T-helper 1 cell treated with Interleukin-12 subunit alpha and Interleukin-12 subunit beta and Interleukin-4 antibody, amounts not matched to agents 30 ng/mL and 1 ng/mL, for 36 hours (primary cell): ENCODE measurements around the gene LRRC43. TPM values are rescaled to one million over a fixed set of nuclear protein-coding genes. Genes with fewer than 3 reads are reported as not detected.

Experiments used
- intact Hi-C: fragments of 100-400 bp; cut with micrococcal nuclease; formaldehyde crosslinking; loops from one replicate; pipeline ENCODE4 v1.15.1; 2024
- total RNA-seq: library from RNA; stranded (reverse); gene quantifications from 2 replicates; pipeline ENCODE4 v1.2.3, GENCODE V29; 2022

LRRC43 gene
- total RNA-seq, 1 donor from 2014 or later: not detected

GRCh38 chr12:122208073-122208820 lies 25.3 kb downstream of the LRRC43 start:
- intact Hi-C loops: no loop called here

GRCh38 chr12:122215771-122216170 lies 32.8 kb downstream of the LRRC43 start:
- intact Hi-C loops: no loop called here

DNA sequence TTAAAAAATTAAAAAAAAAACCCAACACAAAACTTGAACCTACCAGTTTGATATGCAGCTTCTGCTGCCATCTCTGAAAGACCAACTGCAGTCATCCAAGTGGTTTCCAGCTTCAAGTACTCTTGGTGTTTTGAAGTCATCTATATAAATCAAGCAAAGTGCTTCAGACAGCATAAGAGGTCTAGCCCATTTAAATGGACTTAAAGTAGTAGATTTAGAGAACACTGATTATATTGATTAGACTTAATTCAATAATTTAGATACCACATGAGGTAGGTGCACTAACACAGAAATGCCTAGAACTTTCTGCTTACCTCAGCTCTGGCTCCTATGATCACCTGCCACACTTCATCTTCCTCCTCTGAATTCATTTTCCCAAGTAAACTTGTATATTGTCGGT lies 33.5 kb downstream of the LRRC43 start:
- intact Hi-C loops: no loop called here

GRCh38 chr12:122225683-122226365 lies 42.9 kb downstream of the LRRC43 start, which contains the start of gene DIABLO:
Gene DIABLO, minus strand, starts transcription at chr12:122226052. Its CDS starts 38 bp downstream, at chr12:122226014.
- intact Hi-C loops: loop anchor here (1.0 to 2.0 kb wide), 16 partner anchors 18 to 1007 kb away; partner anchors contain the start of genes B3GNT4, CFAP251, DENR and KNTC1

DNA sequence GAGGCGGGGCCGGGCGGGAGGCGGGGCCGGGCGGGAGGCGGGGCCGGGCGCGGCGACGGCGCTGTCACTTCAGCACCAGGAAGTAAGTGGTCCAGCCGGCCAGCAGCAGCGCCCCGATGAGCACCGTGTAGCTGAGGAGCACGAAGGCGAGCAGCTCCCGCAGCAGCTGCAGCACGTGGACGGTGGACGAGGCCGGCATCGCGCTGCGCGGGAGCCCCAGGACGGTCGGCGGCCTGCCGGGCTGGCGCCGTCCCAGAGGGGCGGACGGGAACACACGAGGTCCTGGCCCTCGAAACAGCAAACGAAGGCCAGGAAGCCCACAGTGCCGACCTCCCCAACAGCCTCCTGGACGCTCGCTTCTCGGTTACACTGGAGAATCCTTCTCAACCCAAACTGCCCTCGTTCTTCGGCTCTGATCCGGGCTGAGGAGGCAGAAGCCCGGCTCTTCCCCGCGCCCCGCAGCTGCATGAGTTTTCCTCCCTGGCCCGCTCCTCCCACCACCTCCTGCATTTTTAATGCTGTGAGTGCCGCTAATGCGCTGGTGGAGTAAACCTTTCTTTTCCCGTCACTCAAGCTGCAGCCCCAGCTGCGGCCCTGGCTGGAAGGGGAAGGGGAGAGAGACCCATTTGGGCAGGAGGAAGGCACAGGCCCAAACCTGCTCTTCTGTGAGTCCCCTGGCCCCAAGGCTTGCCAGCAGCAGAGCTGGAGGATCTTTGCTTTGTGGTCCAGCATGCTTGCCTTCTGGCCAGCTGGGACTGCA lies 43.6 kb downstream of the LRRC43 start:
- intact Hi-C loops: loop anchor here (1.0 to 2.0 kb wide), 16 partner anchors 18 to 1006 kb away; partner anchors contain the start of genes B3GNT4, CFAP251, DENR and KNTC1

DNA sequence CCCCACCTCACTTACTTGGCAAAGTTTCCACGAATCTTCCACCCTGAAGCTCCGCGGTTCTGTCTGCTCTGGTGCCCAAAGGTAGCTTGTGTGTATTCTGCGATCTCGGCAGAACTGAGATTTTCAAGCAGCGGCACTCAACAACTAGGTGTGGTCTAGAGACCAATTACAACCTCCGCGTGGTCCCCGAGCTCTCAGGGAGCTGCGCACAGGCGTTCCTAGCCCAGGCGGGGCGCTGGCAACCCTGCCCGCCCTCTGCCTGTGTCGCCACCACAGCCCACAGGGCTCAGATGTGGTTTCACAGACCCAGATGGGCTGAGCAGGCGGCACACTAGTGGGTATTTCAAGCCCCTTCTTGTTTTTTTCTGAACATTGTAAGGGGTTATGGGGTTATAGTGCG lies 44.4 kb downstream of the LRRC43 start:
- intact Hi-C loops: loop anchor here (2.0 kb wide), 4 partner anchors 433 to 1005 kb away; partner anchors contain the start of genes DENR, MPHOSPH9, MTRFR and OGFOD2

DNA sequence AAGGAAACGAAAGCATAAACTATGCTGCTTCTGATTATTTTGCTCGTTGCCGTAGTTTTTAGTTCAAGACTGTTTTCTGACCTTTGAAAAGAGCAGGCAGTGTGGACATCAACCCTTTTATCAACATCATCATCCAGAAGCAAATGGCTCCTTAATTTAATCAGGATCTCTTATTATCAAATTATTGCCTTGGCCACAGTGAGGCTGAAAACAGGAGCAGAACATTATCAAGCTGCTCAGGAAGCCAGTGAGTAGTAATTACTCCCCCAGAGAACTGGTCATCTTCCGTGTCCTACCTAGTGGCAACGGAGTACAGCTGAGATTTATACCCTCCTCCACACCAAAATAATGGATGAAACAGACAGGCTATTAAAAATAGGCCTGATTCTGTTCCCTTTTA lies 45.2 kb downstream of the LRRC43 start:
- intact Hi-C loops: no loop called here

DNA sequence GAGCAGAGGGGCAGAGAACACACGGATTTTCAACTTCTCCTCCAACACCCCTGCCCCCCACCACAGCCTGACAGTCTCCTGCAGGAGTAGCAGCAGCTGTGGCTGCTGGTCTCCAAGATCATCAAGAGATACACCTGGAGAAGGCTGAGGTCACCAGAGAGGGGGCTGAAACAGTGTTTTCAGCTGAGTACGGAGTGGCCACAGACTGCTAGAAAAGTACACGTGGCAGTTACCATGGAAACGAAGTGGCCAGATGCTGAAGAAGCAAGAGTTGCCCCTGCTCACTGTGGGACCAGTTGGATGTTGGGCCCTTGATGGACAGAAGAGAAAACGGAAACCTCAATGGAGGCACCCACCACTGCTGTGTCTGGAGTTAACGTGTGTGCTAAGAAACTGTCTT lies 47.9 kb downstream of the LRRC43 start:
- intact Hi-C loops: no loop called here

DNA sequence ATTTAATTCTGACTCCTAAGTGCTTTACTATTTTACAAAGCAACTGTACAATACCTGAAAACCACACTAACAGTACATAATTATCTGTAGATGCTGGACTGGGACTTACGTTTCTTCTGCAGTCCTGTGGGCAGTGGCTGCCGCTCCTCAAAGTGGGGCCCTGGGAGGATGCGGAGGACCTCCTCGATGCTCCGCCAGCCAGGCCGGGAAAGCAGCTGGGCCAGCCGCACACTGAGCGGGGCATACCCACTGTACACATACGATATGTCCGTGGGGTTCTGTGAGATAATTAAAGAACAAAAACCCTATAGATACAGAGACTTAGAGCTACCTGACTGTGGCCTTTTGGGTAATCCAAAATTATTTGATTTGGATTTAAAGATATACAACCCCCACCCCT lies 49.8 kb downstream of the LRRC43 start:
- intact Hi-C loops: no loop called here

DNA sequence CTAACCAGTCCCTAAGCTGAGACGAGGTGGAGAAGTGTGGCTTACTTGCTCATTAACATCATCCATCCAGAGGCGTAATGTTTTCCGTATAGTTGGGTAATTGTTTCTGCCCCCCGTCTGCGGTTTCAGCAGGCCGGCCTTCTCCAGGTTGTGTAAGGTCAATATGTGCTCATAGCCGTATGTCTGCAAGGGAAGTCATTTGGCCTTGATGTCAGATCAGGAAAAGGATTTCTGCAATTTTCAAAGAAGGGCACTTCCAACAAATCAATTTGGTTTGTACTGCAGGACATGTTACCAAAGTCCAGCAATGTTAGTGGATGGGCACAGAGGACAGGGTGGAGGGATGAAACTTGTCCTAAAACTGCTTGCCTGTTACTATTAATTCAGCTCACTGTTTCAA lies 52.8 kb downstream of the LRRC43 start:
- intact Hi-C loops: no loop called here

GRCh38 chr12:122238861-122239260 lies 55.9 kb downstream of the LRRC43 start:
- intact Hi-C loops: no loop called here

GRCh38 chr12:122243965-122244364 lies 61.0 kb downstream of the LRRC43 start:
- intact Hi-C loops: loop anchor here (1.0 kb wide), 2 partner anchors 18 to 22 kb away; partner anchors contain the start of genes DIABLO and VPS33A

DNA sequence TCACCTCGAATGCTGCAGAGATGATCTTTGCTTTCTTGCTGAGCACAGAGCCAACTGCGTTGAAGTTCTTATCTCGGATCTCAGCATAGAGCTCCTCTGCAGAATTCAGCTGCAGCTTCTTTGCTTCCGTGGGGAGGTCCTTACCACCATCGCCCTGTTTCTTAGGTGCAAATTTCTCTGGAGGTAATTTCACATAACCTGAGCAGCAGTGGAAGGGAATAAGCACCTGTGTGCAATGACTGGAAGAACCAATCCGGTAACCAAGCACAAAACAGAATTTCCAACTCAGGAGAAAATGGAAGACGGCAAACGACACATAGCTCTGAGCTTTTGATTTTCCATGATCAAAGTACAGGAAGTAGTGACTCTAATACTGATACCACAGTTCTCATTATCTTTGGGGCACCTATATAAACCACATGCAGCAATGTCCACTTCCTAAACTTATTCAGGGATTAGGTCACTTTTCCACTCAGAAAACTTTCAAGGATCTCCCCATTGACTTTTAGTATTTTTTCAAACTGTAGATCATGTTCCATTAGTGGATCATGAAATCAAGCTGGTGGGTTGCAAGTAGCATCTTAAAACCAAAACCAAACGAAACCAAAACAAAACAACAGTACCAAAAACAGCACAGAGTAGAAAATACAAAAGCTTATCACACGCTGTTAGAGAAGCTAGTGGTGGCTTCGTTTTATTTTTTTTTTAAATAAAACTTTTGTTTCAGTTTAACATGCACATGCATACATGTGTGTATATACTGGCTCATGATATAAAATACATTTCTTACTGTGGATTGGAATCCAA lies 61.8 kb downstream of the LRRC43 start:
- intact Hi-C loops: loop anchor here (1.0 kb wide), 2 partner anchors 18 to 22 kb away; partner anchors contain the start of genes DIABLO and VPS33A

DNA sequence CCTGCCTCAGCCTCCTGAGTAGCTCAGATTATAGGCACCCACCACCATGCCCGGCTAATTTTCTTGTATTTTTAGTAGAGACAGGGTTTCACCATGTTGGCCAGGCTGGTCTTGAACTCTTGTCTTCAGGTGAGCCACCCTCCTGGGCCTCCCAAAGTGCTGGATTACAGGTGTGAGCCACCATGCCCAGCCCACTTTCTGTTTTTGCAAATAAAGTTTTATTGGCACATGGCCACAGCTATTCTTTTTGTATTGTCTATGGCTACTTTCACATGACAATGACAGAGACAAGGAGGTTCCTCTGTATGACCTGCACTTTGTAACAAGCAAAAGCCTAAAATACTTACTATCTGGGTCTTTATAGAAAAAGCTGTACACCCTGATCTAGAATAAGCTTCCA lies 62.6 kb downstream of the LRRC43 start:
- intact Hi-C loops: no loop called here

- intact Hi-C loops: no loop called here
Measured at GRCh38 chr12:122250047-122250446, 67.1 kb downstream of the LRRC43 start.

DNA sequence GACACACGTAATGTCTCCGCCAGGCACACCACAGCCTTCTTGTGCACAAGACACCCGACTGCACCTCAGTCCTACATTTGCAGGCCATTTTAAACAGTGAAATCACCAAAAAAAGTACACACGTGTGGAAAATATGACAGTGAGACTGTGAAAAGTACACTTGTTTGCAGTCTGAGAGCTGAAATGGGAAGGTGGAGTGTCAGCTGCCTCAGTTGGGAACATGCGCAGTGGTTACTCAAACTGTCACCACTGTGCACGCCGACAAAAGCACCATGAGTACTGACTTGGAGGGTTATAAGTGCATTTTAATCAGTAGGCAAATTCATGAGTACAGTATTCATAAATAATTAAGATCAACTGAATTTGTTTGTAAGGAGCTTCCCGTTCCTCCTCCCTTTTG lies 67.6 kb downstream of the LRRC43 start:
- intact Hi-C loops: no loop called here

Other genes with a start within 250 kb of the LRRC43 start
- 5.2 and 6.2 TPM in 2 replicates for gene BCL7A, start 161.2 kb upstream of the LRRC43 start, total RNA-seq
- gene MLXIP, start 104.4 kb upstream of the LRRC43 start, total RNA-seq: 57.6 and 59.2 TPM in 2 replicates
- gene IL31, start 8.9 kb upstream of the LRRC43 start, total RNA-seq: 0.24 TPM in 1 of 2 replicates, not detected in the other
- gene B3GNT4, start 20.6 kb downstream of the LRRC43 start, total RNA-seq: 0.12 and 0.32 TPM in 2 replicates
- gene DIABLO, start 42.9 kb downstream of the LRRC43 start, total RNA-seq: 44.2 and 45.1 TPM in 2 replicates
- 31.9 and 32.8 TPM in 2 replicates for gene VPS33A, start 83.4 kb downstream of the LRRC43 start, total RNA-seq
- 91.3 and 94.0 TPM in 2 replicates for gene CLIP1, start 239.5 kb downstream of the LRRC43 start, total RNA-seq